DND-41 (cell line): Measurements from ENCODE around the gene IL17B.

ENCODE experiments used
- CTCF ChIP-seq: IDR thresholded peaks from 2 replicates; pipeline ENCODE4 v1.5.1; 2012; ENCODE audit warnings: borderline replicate concordance, low read length, moderate library complexity, mild to moderate bottlenecking; ENCODE audit not compliant: poor library complexity, severe bottlenecking; ENCODE audit errors: extremely low read depth
- EZH2 ChIP-seq: IDR thresholded peaks from 3 replicates; pipeline ENCODE4 v1.6.1; 2012; ENCODE audit warnings: borderline replicate concordance, low read depth, mild to moderate bottlenecking, moderate library complexity, low read length, inconsistent platforms; ENCODE audit not compliant: severe bottlenecking

GRCh38 chr5:149341876-149342275 is 37.2 kb downstream of the IL17B start:
- no peak for TF ChIP-seq CTCF
- TF ChIP-seq EZH2, result no peak
